OCI-LY7 (cell line): Measurements from ENCODE around the gene ABCA13. TPM values are rescaled to one million over a fixed set of nuclear protein-coding genes. Genes with fewer than 3 reads are reported as not detected.

ENCODE experiments used
- BruUV-seq: library from RNA; stranded (reverse); fragments of 400-500 nt; replicated peaks from 2 replicates; lab custom pipeline; 2021; lab: Mats Ljungman, UMichigan
- CTCF ChIA-PET: fragments of 300-600 bp; sonication (Branson Sonifier 250); formaldehyde crosslinking; loops from one replicate; lab custom pipeline; 2022; ENCODE audit warnings: antibody characterized with exemption; ENCODE audit not compliant: unreplicated experiment; lab: Charles Lee
- POLR2A ChIA-PET: fragments of 300-600 bp; sonication (Branson Sonifier 250); formaldehyde crosslinking; loops from one replicate; lab custom pipeline; 2022; ENCODE audit warnings: antibody characterized with exemption; lab: Charles Lee
- DNase-seq: peaks from one replicate; pipeline ENCODE4 v3.0.0-alpha.2; 2015; ENCODE audit warnings: low spot score
- H2AFZ ChIP-seq: fragments of 200-600 bp; sonication (generic), shearing (Covaris generic); 2 replicates; pipeline ENCODE4 v1.6.1; 2014; ENCODE audit warnings: mild to moderate bottlenecking, antibody characterized with exemption, low read length, moderate library complexity
- H3K27ac ChIP-seq: fragments of 200-600 bp; sonication (generic); 2 replicates; pipeline ENCODE4 v1.5.1; 2014; ENCODE audit warnings: mixed run types, low read depth, mild to moderate bottlenecking, moderate library complexity, low read length, inconsistent platforms; ENCODE audit not compliant: poor library complexity, severe bottlenecking
- H3K36me3 ChIP-seq: fragments of 200-600 bp; sonication (generic); 2 replicates; pipeline ENCODE4 v1.6.1; 2014; ENCODE audit warnings: mild to moderate bottlenecking, antibody characterized with exemption, low read length, moderate library complexity, mixed read lengths; ENCODE audit not compliant: insufficient read depth
- H3K4me1 ChIP-seq: fragments of 200-600 bp; sonication (generic); 2 replicates; pipeline ENCODE4 v1.5.1; 2014; ENCODE audit warnings: mild to moderate bottlenecking, low read length; ENCODE audit not compliant: insufficient read depth, poor library complexity, severe bottlenecking
- H3K4me2 ChIP-seq: fragments of 200-600 bp; sonication (generic); 2 replicates; pipeline ENCODE4 v1.6.1; 2014; ENCODE audit warnings: mild to moderate bottlenecking, low read length
- H3K4me3 ChIP-seq: fragments of 200-600 bp; sonication (generic); 2 replicates; pipeline ENCODE4 v1.5.1; 2014; ENCODE audit warnings: mild to moderate bottlenecking, low read depth, low read length; ENCODE audit not compliant: poor library complexity, severe bottlenecking
- H3K79me2 ChIP-seq: fragments of 200-600 bp; sonication (generic); 2 replicates; pipeline ENCODE4 v1.6.1; 2016; ENCODE audit warnings: low read depth, mild to moderate bottlenecking, low read length, moderate library complexity, mixed read lengths; ENCODE audit not compliant: insufficient read depth
- H3K9me2 ChIP-seq: fragments of 200-600 bp; sonication (generic); 2 replicates; pipeline ENCODE4 v1.6.1; 2016; ENCODE audit warnings: mild to moderate bottlenecking, low read length, mixed read lengths; ENCODE audit not compliant: insufficient read depth
- H3K9me3 ChIP-seq: fragments of 200-600 bp; sonication (generic); 2 replicates; pipeline ENCODE4 v1.6.1; 2014; ENCODE audit warnings: mild to moderate bottlenecking, mixed run types, low read length, mixed read lengths
- H4K20me1 ChIP-seq: fragments of 200-600 bp; sonication (generic); 2 replicates; pipeline ENCODE4 v1.6.1; 2014; ENCODE audit warnings: mild to moderate bottlenecking, antibody characterized with exemption, low read length, moderate library complexity, mixed read lengths; ENCODE audit not compliant: insufficient read depth
- EZH2phosphoT487 ChIP-seq: fragments of 200-600 bp; sonication (generic); IDR thresholded peaks from 2 replicates; pipeline ENCODE4 v1.6.1; 2018; ENCODE audit warnings: low read depth, borderline replicate concordance, mild to moderate bottlenecking, mixed run types, antibody characterized with exemption, low read length, moderate library complexity, mixed read lengths
- intact Hi-C: fragments of 100-400 bp; cut with micrococcal nuclease; formaldehyde crosslinking; loops from one replicate; pipeline ENCODE4 v1.10.0; 2022; ENCODE audit not compliant: unreplicated experiment
- total RNA-seq, 2 experiments: library from RNA; depleted of rRNA in 1 of 2; stranded (reverse); fragments of >200 nt in 1 of 2; shearing (Covaris generic) in 1 of 2; gene quantifications; 2 replicates each; pipeline ENCODE4 v1.2.3, GENCODE V29; 2014 to 2022
- TF ChIP-seq, protein P1 (sequence below): fragments of 200-600 bp; sonication (generic); conservative IDR thresholded peaks from 2 replicates; pipeline ENCODE4 v1.5.1; 2014; ENCODE audit warnings: mild to moderate bottlenecking, antibody characterized with exemption, low read length, moderate library complexity, mixed read lengths

Gene ABCA13
- total RNA-seq, 2 experiments from 2014 or later, result not detected

GRCh38 chr7:48537561-48537960 lies 366.3 kb downstream of the ABCA13 start:
- H3K27ac ChIP-seq, result no peak overlapping the region
- no peak overlapping the region for H3K4me2 ChIP-seq
- H3K9me3 ChIP-seq, result no peaks in the 10 kb centered on the region
- ChIA-PET CTCF (no interaction called here), POLR2A (interaction anchor here (1.0 kb wide), 1 partner anchor 1268 kb away, joined by 3 read pairs; no protein-coding TSS in a partner anchor)
- no TSS peak for BruUV-seq
- H3K36me3 ChIP-seq, result no peaks in the 10 kb centered on the region
- no peak overlapping the region for H3K4me3 ChIP-seq
- no peak overlapping the region for H2AFZ ChIP-seq
- DNase-seq, result no peak
- H3K9me2 ChIP-seq, result no peaks in the 10 kb centered on the region
- no peaks in the 10 kb centered on the region for H3K79me2 ChIP-seq
- intact Hi-C loops, result no loop called here
- no peaks in the 10 kb centered on the region for H3K4me1 ChIP-seq
- TF ChIP-seq, protein P1, sequence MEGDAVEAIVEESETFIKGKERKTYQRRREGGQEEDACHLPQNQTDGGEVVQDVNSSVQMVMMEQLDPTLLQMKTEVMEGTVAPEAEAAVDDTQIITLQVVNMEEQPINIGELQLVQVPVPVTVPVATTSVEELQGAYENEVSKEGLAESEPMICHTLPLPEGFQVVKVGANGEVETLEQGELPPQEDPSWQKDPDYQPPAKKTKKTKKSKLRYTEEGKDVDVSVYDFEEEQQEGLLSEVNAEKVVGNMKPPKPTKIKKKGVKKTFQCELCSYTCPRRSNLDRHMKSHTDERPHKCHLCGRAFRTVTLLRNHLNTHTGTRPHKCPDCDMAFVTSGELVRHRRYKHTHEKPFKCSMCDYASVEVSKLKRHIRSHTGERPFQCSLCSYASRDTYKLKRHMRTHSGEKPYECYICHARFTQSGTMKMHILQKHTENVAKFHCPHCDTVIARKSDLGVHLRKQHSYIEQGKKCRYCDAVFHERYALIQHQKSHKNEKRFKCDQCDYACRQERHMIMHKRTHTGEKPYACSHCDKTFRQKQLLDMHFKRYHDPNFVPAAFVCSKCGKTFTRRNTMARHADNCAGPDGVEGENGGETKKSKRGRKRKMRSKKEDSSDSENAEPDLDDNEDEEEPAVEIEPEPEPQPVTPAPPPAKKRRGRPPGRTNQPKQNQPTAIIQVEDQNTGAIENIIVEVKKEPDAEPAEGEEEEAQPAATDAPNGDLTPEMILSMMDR, result no peak
- TF ChIP-seq EZH2phosphoT487, result no peak
- no peaks in the 10 kb centered on the region for H4K20me1 ChIP-seq

DNA sequence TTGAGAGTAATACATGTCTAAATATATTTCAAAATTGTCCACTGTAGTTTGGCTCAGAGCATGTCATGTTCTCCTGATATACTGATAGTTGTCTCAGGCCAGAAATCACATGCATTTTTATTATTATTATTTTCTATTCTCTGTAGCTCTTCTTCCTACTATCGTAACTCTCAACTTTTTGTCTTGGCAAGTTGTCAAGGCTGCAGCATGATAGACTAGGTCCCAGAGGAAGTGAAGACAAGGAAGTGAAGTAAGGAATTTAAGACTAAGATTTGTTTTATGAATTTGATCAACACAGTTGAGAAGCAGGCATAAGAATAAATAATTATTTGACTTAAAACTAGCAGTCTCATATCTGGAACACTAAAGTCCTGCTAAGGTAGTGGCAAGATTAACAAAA lies 369.5 kb downstream of the ABCA13 start:
- intact Hi-C loops, result no loop called here
- no peaks in the 10 kb centered on the region for H3K9me2 ChIP-seq
- POLR2A ChIA-PET, result no interaction called here

DNA sequence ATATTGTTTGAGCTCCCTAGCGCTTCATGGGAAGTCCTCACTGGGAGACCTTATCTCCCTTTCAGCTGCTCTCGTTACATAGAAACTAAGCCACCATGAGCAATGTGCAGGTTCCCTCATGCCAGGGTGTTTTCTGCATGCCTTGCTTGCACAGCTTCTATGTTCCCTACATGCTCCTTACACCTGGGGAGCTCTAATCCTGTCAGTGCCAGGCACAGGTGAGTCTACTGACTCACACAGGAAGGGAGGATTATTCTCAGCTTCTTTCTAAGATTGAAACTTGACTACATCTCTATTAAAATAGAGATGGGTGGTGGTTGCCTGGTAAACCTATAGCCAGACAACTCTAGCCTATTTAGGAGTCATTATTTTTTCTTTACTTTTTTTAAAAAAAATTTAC lies 377.4 kb downstream of the ABCA13 start:
- Histone ChIP-seq H2AFZ (no peak overlapping the region), H3K9me2 (no peaks in the 10 kb centered on the region), H3K4me2 (no peak overlapping the region), H3K9me3 (no peaks in the 10 kb centered on the region), H3K4me1 (no peaks in the 10 kb centered on the region), H3K36me3 (no peaks in the 10 kb centered on the region), H3K27ac (no peak overlapping the region), H3K79me2 (no peaks in the 10 kb centered on the region), H3K4me3 (no peak overlapping the region), H4K20me1 (no peaks in the 10 kb centered on the region)
- ChIA-PET CTCF (no interaction called here), POLR2A (interaction anchor here (0.6 to 0.8 kb wide), 3 partner anchors 15 to 285 kb away, joined by 3 to 4 read pairs (median 4); no protein-coding TSS in a partner anchor)
- intact Hi-C loops, result no loop called here
- TF ChIP-seq EZH2phosphoT487, result no peak
- TF ChIP-seq, protein P1, result no peak
- no peak for DNase-seq
- no TSS peak for BruUV-seq

More for the DNA sequence above, 369.5 kb downstream of the ABCA13 start:
- CTCF ChIA-PET, result no interaction called here
- no peaks in the 10 kb centered on the region for H3K4me1 ChIP-seq
- no peaks in the 10 kb centered on the region for H3K79me2 ChIP-seq
- H4K20me1 ChIP-seq, result no peaks in the 10 kb centered on the region
- no peak overlapping the region for H2AFZ ChIP-seq
- TF ChIP-seq, protein P1, result no peak
- TF ChIP-seq EZH2phosphoT487, result no peak
- H3K9me3 ChIP-seq, result no peaks in the 10 kb centered on the region
- H3K27ac ChIP-seq, result no peak overlapping the region
- no peak overlapping the region for H3K4me2 ChIP-seq
- BruUV-seq, result no TSS peak
- H3K4me3 ChIP-seq, result no peak overlapping the region
- H3K36me3 ChIP-seq, result no peaks in the 10 kb centered on the region
- DNase-seq, result no peak
